Adipocyte (in vitro differentiated cells): Measurements from ENCODE around the gene TMEM52.

ENCODE experiments used
- DNase-seq: peaks from one replicate; pipeline ENCODE4 v3.0.0-alpha.2; 2015; ENCODE audit warnings: low read depth
- H3K27me3 ChIP-seq: replicated peaks from 2 replicates; pipeline ENCODE4 v1.7.0; 2013; ENCODE audit warnings: mild to moderate bottlenecking, low read length, moderate library complexity; ENCODE audit not compliant: control insufficient read depth, insufficient read depth
- H3K36me3 ChIP-seq: 2 replicates; pipeline ENCODE4 v1.7.0; 2013; ENCODE audit warnings: low read length, mild to moderate bottlenecking, moderate library complexity; ENCODE audit not compliant: control insufficient read depth, insufficient read depth, severe bottlenecking
- H3K4me1 ChIP-seq: 2 replicates; pipeline ENCODE4 v1.7.0; 2013; ENCODE audit warnings: mild to moderate bottlenecking, low read length, moderate library complexity; ENCODE audit not compliant: control insufficient read depth, insufficient read depth
- H3K4me3 ChIP-seq: 2 replicates; pipeline ENCODE4 v1.7.0; 2013; ENCODE audit warnings: mild to moderate bottlenecking, low read length, moderate library complexity
- H3K9ac ChIP-seq: 2 replicates; pipeline ENCODE4 v1.7.0; 2013; ENCODE audit warnings: mild to moderate bottlenecking, low read length, moderate library complexity
- H3K9me3 ChIP-seq: 2 replicates; pipeline ENCODE4 v1.7.0; 2013; ENCODE audit warnings: mild to moderate bottlenecking, low read length, moderate library complexity; ENCODE audit not compliant: control insufficient read depth

The TMEM52 gene

DNA sequence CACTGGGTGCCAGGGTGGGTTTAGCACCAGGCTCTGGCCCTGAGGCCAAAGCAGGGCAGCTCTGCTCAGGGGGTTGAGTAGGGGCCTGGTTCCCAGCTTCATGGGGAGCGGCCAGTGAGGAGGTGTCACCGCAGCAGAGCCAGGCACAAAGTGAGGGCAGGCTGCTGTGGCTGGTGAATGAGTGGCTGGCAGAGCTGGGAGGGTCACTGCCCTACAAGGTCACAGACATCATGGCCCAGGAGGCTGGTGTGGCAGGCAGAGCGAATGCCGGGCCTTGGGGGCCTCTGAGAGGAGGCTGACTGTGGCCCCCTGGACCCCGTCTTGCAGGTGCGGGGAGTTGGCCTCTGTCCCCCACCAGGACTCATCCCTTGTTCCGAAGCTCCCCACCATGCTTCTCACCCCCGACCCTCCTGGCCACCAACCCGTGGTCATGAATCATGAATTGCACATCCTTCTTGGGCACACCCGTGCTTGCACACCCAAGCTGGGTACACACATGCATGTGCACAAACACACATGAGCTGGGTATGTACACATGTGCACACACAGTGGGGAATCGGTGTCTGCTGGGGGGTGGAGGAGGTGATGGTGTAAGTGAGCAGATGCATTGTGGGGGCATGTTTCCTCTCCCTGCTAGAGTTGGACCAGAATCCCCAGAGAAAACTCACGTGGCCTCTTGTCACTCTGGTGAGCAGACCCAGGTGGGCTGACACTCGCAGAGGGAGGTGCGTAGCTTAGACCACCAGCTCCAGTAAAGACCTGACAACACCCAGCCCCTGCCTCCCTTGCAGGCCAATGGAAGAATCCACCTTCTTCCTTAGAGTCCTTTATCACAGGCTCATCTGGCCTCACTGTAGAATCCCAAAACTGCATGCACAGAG lies 23.4 kb downstream of the TMEM52 start:
- no peaks in the 10 kb centered on the region for H3K36me3 ChIP-seq
- no peak overlapping the region for H3K4me3 ChIP-seq
- no peak overlapping the region for H3K9ac ChIP-seq
- H3K9me3 ChIP-seq, result no peaks in the 10 kb centered on the region
- peaks cover 23% of the 10 kb centered on the region for H3K4me1 ChIP-seq
- no peak for DNase-seq
- H3K27me3 ChIP-seq, result no peaks in the 10 kb centered on the region

DNA sequence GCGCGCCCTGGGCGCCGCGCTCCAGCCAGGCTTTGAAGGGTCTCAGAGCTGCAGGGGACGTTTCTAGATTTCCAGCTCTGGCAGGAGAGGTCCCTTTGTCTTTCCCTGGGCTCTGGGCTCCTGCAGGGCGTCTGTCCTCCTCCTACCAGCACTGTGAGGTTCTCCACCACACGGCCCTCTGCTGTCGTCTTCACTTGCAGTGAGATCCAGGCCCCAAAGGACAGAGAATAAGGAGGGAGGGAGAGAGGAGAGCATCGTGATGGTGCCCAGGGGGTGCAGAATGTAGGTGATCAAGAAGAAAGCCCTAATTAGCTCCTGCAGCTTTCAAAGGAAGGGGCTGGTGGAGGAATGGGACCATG lies 24.0 kb downstream of the TMEM52 start:
- Histone ChIP-seq H3K36me3 (no peaks in the 10 kb centered on the region), H3K4me1 (peaks cover 23% of the 10 kb centered on the region), H3K27me3 (no peaks in the 10 kb centered on the region), H3K4me3 (no peak overlapping the region), H3K9ac (no peak overlapping the region), H3K9me3 (no peaks in the 10 kb centered on the region)
- no peak for DNase-seq

DNA sequence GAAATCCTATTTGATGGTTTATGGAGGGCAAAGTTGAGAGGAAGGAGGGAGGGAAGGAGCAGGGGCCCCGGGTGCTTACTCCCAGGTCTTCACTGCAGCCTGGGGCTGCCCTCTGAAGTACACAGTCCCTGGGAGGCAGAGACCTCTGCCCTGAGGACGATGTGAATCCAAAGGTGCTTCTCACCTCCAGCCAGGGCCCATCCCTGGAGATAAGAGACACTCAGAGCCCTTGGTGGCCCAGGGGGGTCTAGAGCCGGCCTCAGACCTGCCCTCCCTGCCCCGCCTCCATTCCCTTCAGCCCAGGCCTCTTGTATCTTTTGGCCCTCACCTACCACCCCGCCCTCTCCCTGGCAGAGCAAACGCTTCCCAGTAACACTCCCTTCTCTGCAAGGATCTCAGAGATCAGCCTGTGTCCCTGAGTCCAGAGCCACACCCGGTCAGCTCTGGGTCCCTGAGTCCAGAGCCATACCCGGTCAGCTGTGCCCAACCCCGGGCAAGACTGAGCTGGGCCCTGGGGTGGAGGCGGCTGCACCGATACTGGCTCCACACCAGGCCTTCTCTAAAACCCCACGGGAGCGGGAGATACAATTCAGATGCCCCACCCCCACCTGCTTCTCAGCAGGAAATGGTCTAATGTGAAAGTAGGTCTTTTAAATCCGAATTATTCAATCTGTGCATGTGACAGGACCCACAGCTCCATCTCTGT lies 24.6 kb downstream of the TMEM52 start:
- Histone ChIP-seq H3K36me3 (no peaks in the 10 kb centered on the region), H3K9me3 (no peaks in the 10 kb centered on the region), H3K4me3 (no peak overlapping the region), H3K27me3 (no peaks in the 10 kb centered on the region), H3K4me1 (peaks cover 23% of the 10 kb centered on the region), H3K9ac (peak overlapping the region; percentile 17)
- DNase-seq, result no peak

DNA sequence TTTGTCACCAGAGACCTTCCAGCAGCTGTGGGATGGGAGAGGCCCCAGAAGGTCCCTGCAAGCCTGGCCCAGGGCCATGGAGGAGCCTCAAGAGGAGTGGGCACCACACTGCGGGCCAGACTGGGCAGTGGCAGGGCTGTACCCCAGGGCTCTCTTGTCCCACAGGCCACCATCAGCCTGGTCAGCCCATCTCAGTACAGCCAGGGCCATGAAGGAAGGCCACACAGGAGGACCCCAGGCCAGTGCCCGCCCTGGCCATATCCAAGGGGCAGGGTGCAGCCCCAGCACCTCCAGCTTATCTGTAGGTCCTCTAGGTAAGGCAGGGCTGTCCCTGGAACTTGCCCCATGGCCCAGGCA lies 25.1 kb downstream of the TMEM52 start:
- peaks cover 25% of the 10 kb centered on the region for H3K4me1 ChIP-seq
- no peaks in the 10 kb centered on the region for H3K36me3 ChIP-seq
- H3K4me3 ChIP-seq, result no peak overlapping the region
- H3K9me3 ChIP-seq, result no peaks in the 10 kb centered on the region
- peak overlapping the region; percentile 17 for H3K9ac ChIP-seq
- DNase-seq, result no peak
- no peaks in the 10 kb centered on the region for H3K27me3 ChIP-seq

DNA sequence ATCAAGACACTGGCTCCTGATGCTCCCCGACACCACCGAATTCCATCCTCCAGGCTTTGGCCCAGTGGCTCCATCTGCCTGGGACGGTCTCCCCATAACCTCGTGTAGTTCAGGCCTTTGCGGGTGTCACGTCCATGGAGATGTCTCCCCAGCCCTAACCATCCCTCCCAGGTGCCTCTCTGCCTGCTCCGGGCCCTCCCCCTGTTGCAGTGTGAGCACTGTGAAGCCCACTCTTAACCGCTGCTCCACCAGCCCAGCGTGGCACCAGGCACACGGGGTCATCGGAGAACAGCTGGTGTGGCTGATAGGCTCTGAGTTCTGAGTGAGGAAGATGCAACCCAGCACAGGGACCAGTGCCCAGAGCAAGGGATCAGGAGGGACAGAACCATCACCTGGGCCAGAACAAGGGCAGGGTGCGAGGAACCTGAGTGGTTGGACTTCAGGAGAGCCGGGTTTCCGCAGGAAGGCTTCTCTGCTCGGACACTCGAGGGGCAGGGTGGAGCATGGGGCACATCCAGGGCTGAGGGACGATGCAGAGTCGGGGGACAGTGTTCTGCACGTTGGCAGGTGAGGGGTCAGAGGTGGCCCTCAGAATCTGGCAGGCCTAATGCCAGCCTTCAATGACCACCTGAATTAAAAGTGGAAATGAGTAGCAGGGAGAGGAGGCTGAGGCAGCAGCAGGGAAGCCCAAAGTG lies 25.6 kb downstream of the TMEM52 start:
- H3K27me3 ChIP-seq, result no peaks in the 10 kb centered on the region
- no peak for DNase-seq
- H3K4me1 ChIP-seq, result peaks cover 30% of the 10 kb centered on the region
- H3K4me3 ChIP-seq, result no peak overlapping the region
- H3K9ac ChIP-seq, result no peak overlapping the region
- no peaks in the 10 kb centered on the region for H3K9me3 ChIP-seq
- H3K36me3 ChIP-seq, result no peaks in the 10 kb centered on the region

DNA sequence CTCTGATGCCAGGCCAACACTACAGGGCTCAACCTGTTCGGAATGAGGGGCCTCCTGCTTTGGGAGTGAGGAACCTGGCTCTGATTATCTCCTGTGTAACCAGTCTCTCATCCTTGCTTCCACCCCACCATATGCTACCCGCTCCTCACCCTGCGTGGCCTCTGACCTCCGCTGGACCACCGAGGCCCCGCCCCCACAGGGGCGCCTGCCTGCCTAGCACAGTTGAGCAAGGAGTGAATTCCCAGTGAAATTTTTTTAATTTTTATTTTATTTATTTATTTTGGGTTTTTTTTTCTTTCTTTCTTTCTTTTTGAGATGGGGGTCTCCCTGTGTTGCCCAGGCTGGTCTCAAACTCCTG lies 26.3 kb downstream of the TMEM52 start:
- H3K4me1 ChIP-seq, result peaks cover 37% of the 10 kb centered on the region
- no peak overlapping the region for H3K4me3 ChIP-seq
- H3K36me3 ChIP-seq, result no peaks in the 10 kb centered on the region
- H3K27me3 ChIP-seq, result no peaks in the 10 kb centered on the region
- no peak overlapping the region for H3K9ac ChIP-seq
- H3K9me3 ChIP-seq, result no peaks in the 10 kb centered on the region
- no peak for DNase-seq

DNA sequence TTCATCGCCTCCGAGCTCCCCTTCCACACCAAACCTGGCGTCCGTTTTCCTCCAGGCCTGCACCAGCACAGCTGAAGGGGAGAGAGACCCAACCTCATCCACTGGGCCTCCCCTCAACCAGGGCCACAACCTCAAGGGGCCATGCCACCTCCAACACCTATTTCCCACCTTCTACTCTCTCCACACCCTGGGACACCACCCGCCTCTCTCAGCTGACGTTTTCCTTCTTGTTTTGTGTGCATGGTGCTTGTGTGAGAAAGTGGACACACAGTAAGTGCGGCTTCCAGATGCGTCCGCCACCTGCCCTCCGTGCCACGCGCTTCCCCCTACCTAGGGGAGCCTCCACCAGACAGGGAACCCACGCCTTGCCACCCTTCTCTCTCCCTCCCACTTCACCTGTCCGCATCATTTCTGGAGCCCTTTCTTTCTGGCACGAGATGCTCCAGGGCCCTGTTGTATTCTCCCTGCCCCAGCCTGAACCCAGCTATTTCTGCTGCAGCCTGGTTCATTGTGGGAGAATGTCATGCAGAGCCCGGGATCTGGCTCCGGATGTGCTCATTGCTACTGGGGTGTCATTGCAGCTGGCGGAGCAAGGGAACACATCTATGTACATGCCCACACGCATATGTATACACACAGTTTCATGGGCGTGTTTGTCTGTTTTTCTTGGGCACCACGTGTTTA lies 26.9 kb downstream of the TMEM52 start:
- H3K4me3 ChIP-seq, result peak overlapping the region; percentile 79
- peak overlapping the region; percentile 87 for H3K9ac ChIP-seq
- H3K9me3 ChIP-seq, result no peaks in the 10 kb centered on the region
- H3K4me1 ChIP-seq, result peaks cover 42% of the 10 kb centered on the region
- no peaks in the 10 kb centered on the region for H3K36me3 ChIP-seq
- no peak for DNase-seq
- H3K27me3 ChIP-seq, result no peaks in the 10 kb centered on the region

DNA sequence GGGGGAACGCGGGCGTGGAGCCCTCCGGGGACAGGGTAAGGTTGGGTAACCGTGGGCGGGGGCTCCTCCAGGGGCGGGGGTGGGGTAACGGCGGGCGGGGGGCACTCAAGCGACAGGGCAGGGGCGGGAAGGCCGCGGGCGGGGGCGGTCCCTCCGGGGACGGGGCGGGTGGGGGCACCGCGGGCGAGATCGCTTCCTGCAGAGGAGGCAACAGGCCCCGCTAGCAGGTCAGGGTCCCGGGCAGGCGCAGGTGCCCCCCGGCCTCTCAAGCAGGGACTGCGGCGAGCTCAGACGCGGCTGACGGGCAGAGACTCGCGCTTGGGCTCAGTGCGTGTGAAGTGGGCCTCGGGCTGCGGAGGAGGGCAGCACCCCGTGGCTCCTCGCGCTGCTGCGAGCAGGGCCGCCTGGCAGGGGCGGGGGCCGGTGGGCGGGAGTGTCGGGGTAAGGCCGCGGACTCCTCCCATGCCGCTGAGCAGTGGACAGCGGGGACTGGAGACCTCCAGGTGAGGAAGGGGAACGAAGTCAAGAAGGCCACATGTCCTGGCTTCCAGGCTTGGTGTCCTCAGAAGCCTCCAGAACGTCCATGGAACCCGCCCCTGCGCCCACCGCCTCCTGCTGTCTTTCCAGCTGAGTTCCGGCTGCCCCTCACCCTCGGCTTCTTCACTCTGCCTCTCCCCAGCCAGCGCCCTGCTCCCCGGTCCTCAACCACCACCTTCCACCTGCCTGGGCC lies 27.6 kb downstream of the TMEM52 start:
- Histone ChIP-seq H3K9ac (peak overlapping the region; percentile 87), H3K4me3 (peak overlapping the region; percentile 79), H3K27me3 (no peaks in the 10 kb centered on the region), H3K4me1 (peaks cover 47% of the 10 kb centered on the region), H3K9me3 (no peaks in the 10 kb centered on the region), H3K36me3 (no peaks in the 10 kb centered on the region)
- DNase-seq, result peak; percentile 80

DNA sequence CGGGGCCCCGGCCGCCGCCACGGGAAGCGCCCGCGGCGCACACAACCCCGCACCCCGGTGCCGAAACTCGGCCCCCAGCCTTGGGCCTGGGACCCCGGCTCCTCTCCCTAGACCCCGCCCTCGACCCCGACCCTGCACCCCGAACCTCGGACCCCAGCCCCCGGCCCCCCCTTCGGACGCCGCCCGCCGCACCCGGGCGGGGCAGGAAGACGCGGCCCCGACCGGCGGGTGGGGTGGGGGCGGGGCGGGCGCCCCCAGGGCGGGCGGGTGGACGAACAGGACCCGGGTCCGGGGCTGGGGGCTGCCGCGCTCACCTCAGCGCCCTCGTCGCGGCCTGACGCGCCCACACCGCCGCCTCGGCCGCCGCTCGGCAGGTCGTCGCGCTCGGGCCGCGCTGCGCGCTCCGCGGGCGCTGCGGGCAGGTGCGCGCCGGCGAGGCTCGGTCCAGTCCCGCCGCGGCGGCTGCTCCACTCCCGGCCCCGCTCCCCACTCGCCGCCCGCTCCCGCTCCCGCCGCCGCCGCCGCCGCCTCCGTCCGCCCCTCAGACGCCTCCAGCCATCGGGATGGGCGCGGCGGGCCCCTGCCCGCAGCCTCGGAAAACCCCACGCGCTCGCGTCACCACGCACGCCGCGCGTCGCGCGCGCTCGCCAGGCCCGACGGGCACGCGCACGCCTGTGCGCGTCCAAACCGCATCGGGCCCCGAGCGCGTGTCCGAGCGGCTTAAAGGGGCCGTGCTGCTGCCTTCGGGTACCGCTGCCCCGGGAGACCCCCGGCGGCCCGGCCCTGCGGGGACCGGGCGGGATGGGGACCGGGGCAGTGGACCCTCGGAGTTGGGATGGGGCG lies 28.4 kb downstream of the TMEM52 start, which contains the start of gene GNB1:
TSS of gene GNB1 (minus strand) at position 582 of the 843 bp plus-strand sequence. CDS start 65,634 bp downstream, outside the sequence.
- H3K4me1 ChIP-seq, result peaks cover 54% of the 10 kb centered on the region
- H3K9me3 ChIP-seq, result no peaks in the 10 kb centered on the region
- no peaks in the 10 kb centered on the region for H3K27me3 ChIP-seq
- peak; percentile 96 for DNase-seq
- H3K36me3 ChIP-seq, result no peaks in the 10 kb centered on the region
- H3K9ac ChIP-seq, result peak within 1 kb of the TSS; percentile 95
- peak within 1 kb of the TSS; percentile 91 for H3K4me3 ChIP-seq
